ENCODE data around the gene TMPRSS9. TPM values are rescaled to one million over a fixed set of nuclear protein-coding genes. Genes with fewer than 3 reads are reported as not detected.

The TMPRSS9 gene
- total and polyA plus RNA-seq, 2 of the 13 experiments (the other 11 are each of a cell fraction or from before 2014, with no cell fraction given), result 2.5 to 5.2 TPM

DNA sequence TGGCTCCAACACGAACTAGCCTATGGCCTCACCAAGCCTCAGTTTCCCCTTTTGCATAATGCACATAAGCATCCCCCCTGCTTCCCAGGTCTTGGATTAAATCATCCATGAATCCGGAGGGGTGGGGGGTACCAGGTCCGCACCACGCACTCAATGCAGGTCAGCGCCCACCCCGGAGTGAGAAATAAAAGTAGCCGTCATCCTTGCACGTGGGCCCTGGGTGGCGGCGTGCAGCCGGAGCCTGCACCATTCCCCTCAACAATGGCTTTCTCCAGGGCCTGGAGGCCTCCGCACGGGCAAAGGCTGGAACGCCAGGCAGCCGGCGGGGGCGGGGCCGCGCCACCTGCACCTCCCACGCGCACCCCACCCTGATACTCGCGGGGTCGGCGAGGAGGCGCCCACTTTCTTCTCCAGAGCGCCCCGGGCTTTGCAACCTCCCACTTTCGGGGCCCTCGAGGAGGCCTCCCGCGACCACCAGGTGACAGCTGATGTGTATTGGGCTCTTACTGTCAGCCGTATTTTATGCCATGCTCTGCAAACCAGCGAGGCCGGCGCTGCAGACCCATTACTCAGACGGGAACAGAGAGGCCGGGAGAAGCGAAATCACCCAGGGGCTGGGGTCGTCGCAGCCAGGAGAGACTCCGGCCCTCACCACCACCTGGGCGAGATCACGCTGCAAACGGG is 115.1 kb downstream of the TMPRSS9 start (continued):
- TF ChIP-seq RERE (CRISPR knock-in tag; IDR thresholded peaks at IDR 0.05; ENCODE audit: low read depth) (no peak), SNAI1 (CRISPR knock-in tag; IDR thresholded peaks at IDR 0.05; ENCODE audit: borderline replicate concordance) (no peak), CBX5 (CRISPR knock-in tag; IDR thresholded peaks at IDR 0.05; ENCODE audit: borderline replicate concordance) (no peak), ZNF782 (CRISPR knock-in tag; IDR thresholded peaks at IDR 0.05; ENCODE audit: borderline replicate concordance) (no peak), BORCS8-MEF2B (CRISPR knock-in tag; IDR thresholded peaks at IDR 0.05) (no peak), ZNF282 (IDR thresholded peaks at IDR 0.05; ENCODE audit: partially characterized antibody) (no peak), ZNF512 (CRISPR knock-in tag; IDR thresholded peaks at IDR 0.05) (no peak), ESRRA (CRISPR knock-in tag; IDR thresholded peaks at IDR 0.05; ENCODE audit: low read depth) (no peak; the same call in 1 of the 2 replicates), SOX5 (CRISPR knock-in tag; IDR thresholded peaks at IDR 0.05; ENCODE audit: borderline replicate concordance) (no peak), RFX1 (IDR thresholded peaks at IDR 0.05) (no peak), NR2C2 (CRISPR knock-in tag; IDR thresholded peaks at IDR 0.05; ENCODE audit: borderline replicate concordance) (peak; percentile 30; the same call in 1 of the 2 replicates), ZMYM4 (CRISPR knock-in tag; IDR thresholded peaks at IDR 0.05) (no peak), KLF12 (CRISPR knock-in tag; IDR thresholded peaks at IDR 0.05; ENCODE audit: borderline replicate concordance) (no peak), ZNF598 (CRISPR knock-in tag; IDR thresholded peaks at IDR 0.05; ENCODE audit: borderline replicate concordance) (peak; percentile 5; the same call in 1 of the 2 replicates), NKX3-1 (CRISPR knock-in tag; IDR thresholded peaks at IDR 0.05) (no peak), ZUFSP (CRISPR knock-in tag; IDR thresholded peaks at IDR 0.05; ENCODE audit: borderline replicate concordance) (no peak), HNRNPUL1 (IDR thresholded peaks at IDR 0.05; ENCODE audit: low read depth, low read length) (no peak)
- TF ChIP-seq, protein P1, sequence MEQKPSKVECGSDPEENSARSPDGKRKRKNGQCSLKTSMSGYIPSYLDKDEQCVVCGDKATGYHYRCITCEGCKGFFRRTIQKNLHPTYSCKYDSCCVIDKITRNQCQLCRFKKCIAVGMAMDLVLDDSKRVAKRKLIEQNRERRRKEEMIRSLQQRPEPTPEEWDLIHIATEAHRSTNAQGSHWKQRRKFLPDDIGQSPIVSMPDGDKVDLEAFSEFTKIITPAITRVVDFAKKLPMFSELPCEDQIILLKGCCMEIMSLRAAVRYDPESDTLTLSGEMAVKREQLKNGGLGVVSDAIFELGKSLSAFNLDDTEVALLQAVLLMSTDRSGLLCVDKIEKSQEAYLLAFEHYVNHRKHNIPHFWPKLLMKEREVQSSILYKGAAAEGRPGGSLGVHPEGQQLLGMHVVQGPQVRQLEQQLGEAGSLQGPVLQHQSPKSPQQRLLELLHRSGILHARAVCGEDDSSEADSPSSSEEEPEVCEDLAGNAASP (CRISPR knock-in tag; IDR thresholded peaks at IDR 0.05; ENCODE audit: borderline replicate concordance), result no peak
